Neutrophil (primary cell): ENCODE measurements around the gene MEGF9.
A peak's percentile ranks its signal among the peaks of the same experiment; 100 is the strongest.

ENCODE experiments used
- H3K27ac ChIP-seq: fragments of 200-600 bp; sonication (generic); 2 replicates; pipeline ENCODE4 v1.5.1; 2016; ENCODE audit warnings: mild to moderate bottlenecking, moderate library complexity
- H3K27me3 ChIP-seq: fragments of 200-600 bp; sonication (generic); 2 replicates; pipeline ENCODE4 v1.6.0; 2016; ENCODE audit warnings: mild to moderate bottlenecking
- H3K36me3 ChIP-seq: fragments of 200-600 bp; sonication (generic); 2 replicates; pipeline ENCODE4 v1.5.1; 2017
- H3K4me1 ChIP-seq, 2 experiments: fragments of 200-600 bp in 1 of 2; sonication (generic) in 1 of 2; 1 replicate in 1 of 2; 2 replicates in 1 of 2; pipeline versions ENCODE4 v1.5.1 to v1.6.1; 2013 to 2016; ENCODE audit warnings: low read depth in 1 of 2, low read length in 1 of 2, mild to moderate bottlenecking in 1 of 2, moderate library complexity in 1 of 2; ENCODE audit not compliant: control insufficient read depth in 1 of 2, insufficient read depth in 1 of 2
- H3K4me3 ChIP-seq, 2 experiments: fragments of 200-600 bp in 1 of 2; sonication (generic) in 1 of 2; 1 replicate in 1 of 2; 2 replicates in 1 of 2; pipeline ENCODE4 v1.5.1; 2013 to 2016; ENCODE audit warnings: low read depth in 1 of 2, low read length in 1 of 2, mild to moderate bottlenecking in 1 of 2, moderate library complexity in 1 of 2
- H3K9me3 ChIP-seq: fragments of 200-600 bp; sonication (generic); 2 replicates; pipeline ENCODE4 v1.5.1; 2016
- CTCF ChIP-seq: fragments of 200-600 bp; sonication (generic); IDR thresholded peaks from 2 replicates; pipeline ENCODE4 v1.5.1; 2016; ENCODE audit warnings: antibody characterized with exemption

Gene MEGF9

DNA sequence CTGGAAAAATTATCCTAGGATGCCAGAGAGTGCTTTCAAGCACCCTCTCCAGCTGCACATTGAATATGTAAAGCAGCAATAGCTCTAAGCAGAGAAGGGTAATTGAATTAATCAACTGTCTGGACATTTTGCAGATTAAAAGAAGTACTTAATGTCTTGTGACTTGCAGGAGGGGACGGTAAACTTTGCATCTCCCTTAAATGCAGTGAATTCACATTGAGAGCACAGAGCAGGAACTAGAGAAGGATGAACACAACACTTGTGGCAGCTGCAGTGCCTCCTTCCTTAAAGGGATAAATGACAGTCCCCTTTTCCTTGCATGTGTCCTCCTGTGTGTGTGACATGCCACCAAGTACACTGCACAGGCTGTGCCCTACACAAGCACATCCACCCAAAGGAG is 126.9 kb downstream of the MEGF9 start:
- Histone ChIP-seq H3K9me3 (no peaks in the 10 kb centered on the region), H3K27ac (no peak overlapping the region), H3K27me3 (no peaks in the 10 kb centered on the region), H3K36me3 (no peaks in the 10 kb centered on the region), H3K4me1 (peaks cover 5 to 6% of the 10 kb centered on the region in 2 experiments), H3K4me3 (no peak overlapping the region)
- no peak for TF ChIP-seq CTCF

GRCh38 chr9:120583958-120584369 is 130.3 kb downstream of the MEGF9 start:
- Histone ChIP-seq H3K36me3 (no peaks in the 10 kb centered on the region), H3K27me3 (no peaks in the 10 kb centered on the region), H3K27ac (no peak overlapping the region), H3K4me3 (no peak overlapping the region), H3K4me1 (peaks cover 12 to 14% of the 10 kb centered on the region in 2 experiments), H3K9me3 (no peaks in the 10 kb centered on the region)
- no peak for TF ChIP-seq CTCF

GRCh38 chr9:120580051-120580896 is 134.0 kb downstream of the MEGF9 start, which contains the start of gene CDK5RAP2:
Gene CDK5RAP2, minus strand, starts transcription at chr9:120580167. Its CDS starts 189 bp downstream, at chr9:120579978.
- Histone ChIP-seq H3K9me3 (no peaks in the 10 kb centered on the region), H3K4me1 (peaks cover 15 to 18% of the 10 kb centered on the region in 2 experiments), H3K27ac (peak within 1 kb of the TSS; percentile 59), H3K36me3 (no peaks in the 10 kb centered on the region), H3K27me3 (no peaks in the 10 kb centered on the region), H3K4me3 (peak within 1 kb of the TSS; percentile 82 to 84)
- peak; percentile 35 for TF ChIP-seq CTCF

DNA sequence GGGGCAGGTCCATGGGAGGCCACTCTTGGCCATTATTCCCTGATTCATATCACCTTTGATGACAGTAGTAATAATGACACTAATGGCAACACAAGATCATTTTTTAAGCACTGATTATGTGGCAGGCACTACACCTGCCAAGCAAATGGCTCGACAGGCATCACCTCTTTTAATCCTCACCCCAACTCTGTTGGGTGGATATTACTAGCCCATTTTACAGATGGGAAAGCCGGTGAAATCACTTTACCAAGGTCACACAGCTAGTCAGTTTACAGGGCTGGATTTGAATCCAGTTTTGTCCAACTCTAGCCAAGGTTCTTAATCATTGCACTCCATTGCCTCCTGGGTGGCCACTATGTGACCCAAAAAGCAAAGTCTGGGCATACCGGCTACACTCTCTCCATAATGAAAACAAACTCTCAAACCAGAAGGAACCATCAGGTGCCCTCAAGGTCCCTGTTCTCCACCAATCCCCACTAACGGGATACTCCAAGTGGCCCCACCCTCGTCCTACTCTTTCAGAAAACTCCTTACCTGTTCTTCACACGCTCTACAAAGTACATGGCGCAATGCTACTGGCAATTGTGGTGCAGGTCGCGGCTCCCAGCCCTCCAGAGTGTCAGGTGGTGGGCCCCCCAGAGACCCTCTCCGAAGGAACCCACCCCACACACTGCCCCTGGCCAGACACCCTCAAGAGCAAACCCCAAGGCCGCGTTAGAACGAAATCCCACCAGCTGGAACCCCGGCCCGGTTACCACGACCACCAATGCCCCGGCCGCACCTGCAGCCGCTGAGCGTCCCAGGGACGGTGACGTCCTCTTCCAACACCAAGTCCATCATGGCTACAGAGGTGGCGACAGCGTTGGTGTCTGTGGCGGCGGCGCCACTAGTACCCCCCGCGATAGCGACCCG is 134.9 kb downstream of the MEGF9 start:
- H3K4me3 ChIP-seq: peak overlapping the region; percentile 82 to 84
- no peak for TF ChIP-seq CTCF
- H3K27me3 ChIP-seq: no peaks in the 10 kb centered on the region
- peaks cover 15 to 18% of the 10 kb centered on the region in 2 experiments for H3K4me1 ChIP-seq
- no peaks in the 10 kb centered on the region for H3K9me3 ChIP-seq
- no peaks in the 10 kb centered on the region for H3K36me3 ChIP-seq
- H3K27ac ChIP-seq: peak overlapping the region; percentile 59

GRCh38 chr9:120574473-120574872 is 139.8 kb downstream of the MEGF9 start:
- TF ChIP-seq CTCF: no peak
- H3K4me1 ChIP-seq: peaks cover 9% of the 10 kb centered on the region in 2 experiments
- no peaks in the 10 kb centered on the region for H3K9me3 ChIP-seq
- H3K27ac ChIP-seq: no peak overlapping the region
- H3K4me3 ChIP-seq: no peak overlapping the region
- peaks cover 25% of the 10 kb centered on the region for H3K36me3 ChIP-seq
- no peaks in the 10 kb centered on the region for H3K27me3 ChIP-seq
